Osteocyte (in vitro differentiated cells): ENCODE data around the gene FBN3. TPM values are rescaled to one million over a fixed set of nuclear protein-coding genes. Genes with fewer than 3 reads are reported as not detected.
"Not testable (repeated sequence)": the region's sequence is repeated elsewhere in the genome, so short reads cannot be mapped to it uniquely, and the experiment has no call there.

Experiments
- DNase-seq: peaks from one replicate; pipeline ENCODE4 v3.0.0; 2021; ENCODE audit warnings: mixed read lengths; ENCODE audit not compliant: unreplicated experiment; ENCODE audit errors: extremely low spot score
- H3K27ac Mint-ChIP-seq: one replicate; pipeline ENCODE4 v1.8.0; 2021; ENCODE audit warnings: mild to moderate bottlenecking, mixed read lengths; ENCODE audit not compliant: unreplicated experiment
- H3K27me3 Mint-ChIP-seq: one replicate; pipeline ENCODE4 v1.8.0; 2021; ENCODE audit warnings: mixed read lengths; ENCODE audit not compliant: unreplicated experiment
- H3K36me3 Mint-ChIP-seq: one replicate; pipeline ENCODE4 v1.8.0; 2021; ENCODE audit warnings: mixed read lengths; ENCODE audit not compliant: unreplicated experiment
- H3K4me1 Mint-ChIP-seq: one replicate; pipeline ENCODE4 v1.8.0; 2021; ENCODE audit warnings: mixed read lengths; ENCODE audit not compliant: unreplicated experiment
- H3K4me3 Mint-ChIP-seq: one replicate; pipeline ENCODE4 v1.8.0; 2021; ENCODE audit warnings: mild to moderate bottlenecking, moderate library complexity, mixed read lengths; ENCODE audit not compliant: unreplicated experiment
- H3K9me3 Mint-ChIP-seq: one replicate; pipeline ENCODE4 v1.8.0; 2021; ENCODE audit warnings: mixed read lengths; ENCODE audit not compliant: unreplicated experiment
- CTCF ChIP-seq: fragments of 200-600 bp; sonication (generic); IDR thresholded peaks from 2 replicates; pipeline ENCODE4 v1.5.0; 2021; ENCODE audit warnings: antibody characterized with exemption, mild to moderate bottlenecking, moderate library complexity
- total RNA-seq: library from RNA; stranded (reverse); gene quantifications from 2 replicates; pipeline ENCODE4 v1.2.1, GENCODE V29; 2021

FBN3 gene
- total RNA-seq, 1 donor from 2014 or later = 0.19 TPM

GRCh38 chr19:8107301-8107903, 42.0 kb downstream of the FBN3 start:
- TF ChIP-seq CTCF = no peak
- no peak overlapping the region for H3K27ac Mint-ChIP-seq
- H3K4me3 Mint-ChIP-seq = no peak overlapping the region
- peaks cover 4% of the 10 kb centered on the region for H3K27me3 Mint-ChIP-seq
- H3K4me1 Mint-ChIP-seq = no peaks in the 10 kb centered on the region
- H3K36me3 Mint-ChIP-seq = no peaks in the 10 kb centered on the region
- H3K9me3 Mint-ChIP-seq = no peaks in the 10 kb centered on the region
- DNase-seq = no peak

- no peak for DNase-seq
- no peaks in the 10 kb centered on the region for H3K9me3 Mint-ChIP-seq
- no peaks in the 10 kb centered on the region for H3K4me1 Mint-ChIP-seq
- no peak overlapping the region for H3K4me3 Mint-ChIP-seq
- no peak for TF ChIP-seq CTCF
- H3K36me3 Mint-ChIP-seq = no peaks in the 10 kb centered on the region
- H3K27ac Mint-ChIP-seq = no peak overlapping the region
- H3K27me3 Mint-ChIP-seq = peaks cover 7% of the 10 kb centered on the region
Measured at GRCh38 chr19:8105471-8105870, 43.9 kb downstream of the FBN3 start.

GRCh38 chr19:8101910-8102309, 47.5 kb downstream of the FBN3 start:
- H3K27ac Mint-ChIP-seq, DNase-seq, H3K27me3 Mint-ChIP-seq, H3K4me1 Mint-ChIP-seq, H3K4me3 Mint-ChIP-seq, H3K36me3 Mint-ChIP-seq, H3K9me3 Mint-ChIP-seq: not testable (repeated sequence)

GRCh38 chr19:8101311-8101710, 48.1 kb downstream of the FBN3 start:
- H3K4me3 Mint-ChIP-seq = no peak overlapping the region
- no peak for TF ChIP-seq CTCF
- peaks cover 3% of the 10 kb centered on the region for H3K27me3 Mint-ChIP-seq
- H3K9me3 Mint-ChIP-seq = peaks cover 4% of the 10 kb centered on the region
- H3K36me3 Mint-ChIP-seq = no peaks in the 10 kb centered on the region
- no peak overlapping the region for H3K27ac Mint-ChIP-seq
- DNase-seq = no peak
- H3K4me1 Mint-ChIP-seq = no peaks in the 10 kb centered on the region

GRCh38 chr19:8097681-8098567, 51.5 kb downstream of the FBN3 start:
- Mint-ChIP-seq H3K36me3 (no peaks in the 10 kb centered on the region), H3K27ac (no peak overlapping the region)

More at GRCh38 chr19:8097681-8098567, 51.5 kb downstream of the FBN3 start:
- Mint-ChIP-seq H3K4me1 (no peaks in the 10 kb centered on the region), H3K4me3 (no peak overlapping the region), H3K27me3 (peaks cover 3% of the 10 kb centered on the region), H3K9me3 (peaks cover 4% of the 10 kb centered on the region)
- no peak for DNase-seq
- no peak for TF ChIP-seq CTCF
